Measurements from ENCODE around the gene HORMAD2. TPM values are rescaled to one million over a fixed set of nuclear protein-coding genes. Genes with fewer than 3 reads are reported as not detected.

The HORMAD2 gene
- total and polyA plus RNA-seq, 9 of the 15 experiments (the other 6 are each of a cell fraction or from before 2014, with no cell fraction given): not detected

DNA sequence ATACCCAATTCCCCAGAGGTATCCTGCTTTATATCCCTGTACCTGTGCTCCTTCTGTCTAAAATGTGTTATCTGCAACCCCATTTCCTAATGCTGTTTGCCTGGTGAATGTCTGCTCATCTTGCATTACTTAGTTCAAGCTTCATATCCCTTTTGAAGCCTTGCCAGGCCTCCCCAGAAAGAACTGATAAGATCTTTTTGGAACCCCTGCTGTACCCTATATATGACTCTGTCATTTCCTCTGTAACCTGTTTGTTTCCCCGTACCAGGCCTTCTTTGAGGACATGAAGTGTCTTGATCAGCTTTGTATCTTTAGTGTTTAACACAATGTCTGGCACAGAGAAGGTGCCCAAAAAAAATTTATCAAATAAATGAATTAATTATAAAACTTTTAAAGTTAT is 88.7 kb downstream of the HORMAD2 start:
- Histone ChIP-seq H3K4me3 (no peak overlapping the region), H3K27me3 (ENCODE audit: control insufficient read depth in 2 of 2, insufficient read depth in 2 of 2, low read length in 2 of 2) (peaks cover 0 to 2% of the 10 kb centered on the region in 2 experiments; a peak in 1 of 5 replicates), H3K9ac (ENCODE audit: insufficient read depth in 1 of 2, low read depth in 2 of 2, low read length in 2 of 2) (no peak overlapping the region), H3K4me2 (ENCODE audit: insufficient read depth, low read length) (no peak overlapping the region), H3K27ac (ENCODE audit: extremely low read depth, low read depth, low read length) (no peak overlapping the region), H3K79me2 (ENCODE audit: control insufficient read depth, insufficient read depth, low read length) (no peaks in the 10 kb centered on the region), H3K9me1 (ENCODE audit: control insufficient read depth, insufficient read depth, low read length) (no peaks in the 10 kb centered on the region), H2AFZ (ENCODE audit: low read depth, low read length) (no peak overlapping the region), H3K4me1 (replicated peaks in 1 of 2; ENCODE audit: control insufficient read depth in 2 of 2, insufficient read depth in 2 of 2, low read length in 2 of 2) (no peaks in the 10 kb centered on the region), H4K20me1 (replicated peaks; ENCODE audit: control insufficient read depth, insufficient read depth, low read length) (no peaks in the 10 kb centered on the region), H3K9me3 (replicated peaks; ENCODE audit: control insufficient read depth, insufficient read depth, low read depth, low read length) (no peaks in the 10 kb centered on the region), H3K36me3 (ENCODE audit: control insufficient read depth, insufficient read depth, low read length) (no peaks in the 10 kb centered on the region)
- no peak for DNase-seq (ENCODE audit: extremely low read depth in 1 of 4, low spot score in 3 of 4)
- no peak for FAIRE-seq
- ATAC-seq: no peak
- intact Hi-C loops (cut with micrococcal nuclease) (no loop called here), in situ Hi-C loops (cut with MboI) (no loop called here)
- ChIA-PET CTCF (ENCODE audit: low intra/inter-chr PET ratio) (no interaction called here), POLR2A (interaction anchor here (0.6 kb wide), 1 partner anchor 15 kb away, joined by 3 read pairs; no protein-coding TSS in a partner anchor)
- 0% methylated on average over 1 of the region's 1 CpG for WGBS (ENCODE audit: insufficient coverage, low coverage, missing lambda C conversion rate)
- BruUV-seq (replicated peaks): no TSS peak
- TF ChIP-seq TEAD1 (CRISPR knock-in tag; IDR thresholded peaks at IDR 0.05) (no peak), WHSC1 (IDR thresholded peaks at IDR 0.05; ENCODE audit: low read length) (no peak), MAFG (tag; conservative IDR thresholded peaks at IDR 0.05) (no peak), POLR2AphosphoS5 (IDR thresholded peaks at IDR 0.05; ENCODE audit: control insufficient read depth, insufficient read depth, low read depth, low read length) (no peak), CBX2 (IDR thresholded peaks at IDR 0.05; ENCODE audit: insufficient read depth, low read length, poor library complexity, severe bottlenecking) (no peak), POU5F1 (IDR thresholded peaks at IDR 0.05; ENCODE audit: borderline replicate concordance, low read depth, low read length, partially characterized antibody) (no peak), TAF1 (IDR thresholded peaks at IDR 0.05; ENCODE audit: control insufficient read depth, extremely low read depth, insufficient read depth, low read length, severe bottlenecking) (no peak), HCFC1 (IDR thresholded peaks at IDR 0.05; ENCODE audit: low read depth, low read length) (no peak), NUFIP1 (IDR thresholded peaks at IDR 0.05; ENCODE audit: partially characterized antibody) (no peak), ZNF384 (IDR thresholded peaks at IDR 0.05; ENCODE audit: low read depth, low read length) (no peak), HNRNPK (IDR thresholded peaks at IDR 0.05; ENCODE audit: low read depth, low read length, poor library complexity, severe bottlenecking) (no peak), ZNF436 (CRISPR knock-in tag; IDR thresholded peaks at IDR 0.05) (no peak), MTA1 (IDR thresholded peaks at IDR 0.05; ENCODE audit: borderline replicate concordance) (no peak), KAT7 (CRISPR knock-in tag; IDR thresholded peaks at IDR 0.05; ENCODE audit: borderline replicate concordance) (no peak), NR1H2 (CRISPR knock-in tag; IDR thresholded peaks at IDR 0.05) (no peak)
- TF ChIP-seq, protein P1, sequence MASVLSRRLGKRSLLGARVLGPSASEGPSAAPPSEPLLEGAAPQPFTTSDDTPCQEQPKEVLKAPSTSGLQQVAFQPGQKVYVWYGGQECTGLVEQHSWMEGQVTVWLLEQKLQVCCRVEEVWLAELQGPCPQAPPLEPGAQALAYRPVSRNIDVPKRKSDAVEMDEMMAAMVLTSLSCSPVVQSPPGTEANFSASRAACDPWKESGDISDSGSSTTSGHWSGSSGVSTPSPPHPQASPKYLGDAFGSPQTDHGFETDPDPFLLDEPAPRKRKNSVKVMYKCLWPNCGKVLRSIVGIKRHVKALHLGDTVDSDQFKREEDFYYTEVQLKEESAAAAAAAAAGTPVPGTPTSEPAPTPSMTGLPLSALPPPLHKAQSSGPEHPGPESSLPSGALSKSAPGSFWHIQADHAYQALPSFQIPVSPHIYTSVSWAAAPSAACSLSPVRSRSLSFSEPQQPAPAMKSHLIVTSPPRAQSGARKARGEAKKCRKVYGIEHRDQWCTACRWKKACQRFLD (CRISPR knock-in tag; IDR thresholded peaks at IDR 0.05): no peak
- TF ChIP-seq, protein P2, sequence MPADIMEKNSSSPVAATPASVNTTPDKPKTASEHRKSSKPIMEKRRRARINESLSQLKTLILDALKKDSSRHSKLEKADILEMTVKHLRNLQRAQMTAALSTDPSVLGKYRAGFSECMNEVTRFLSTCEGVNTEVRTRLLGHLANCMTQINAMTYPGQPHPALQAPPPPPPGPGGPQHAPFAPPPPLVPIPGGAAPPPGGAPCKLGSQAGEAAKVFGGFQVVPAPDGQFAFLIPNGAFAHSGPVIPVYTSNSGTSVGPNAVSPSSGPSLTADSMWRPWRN (IDR thresholded peaks at IDR 0.05; ENCODE audit: low read depth): no peak
